Gastrocnemius medialis (tissue), 4 donors: ENCODE measurements around the gene MCU.
"Not testable (repeated sequence)": the region's sequence is repeated elsewhere in the genome, so short reads cannot be mapped to it uniquely, and the experiment has no call there.

Experiments used
- POLR2A ChIP-seq, 2 donors: fragments of 450-650 bp; IDR thresholded peaks; one replicate each; pipeline ENCODE4 v1.6.1; 2017; ENCODE audit warnings: antibody characterized with exemption in 2 of 2, mild to moderate bottlenecking in 2 of 2, moderate library complexity in 2 of 2
- TF ChIP-seq, protein P1 (sequence below), 5 experiments: fragments of 450-650 bp in 3 of 5; fragments of 200-600 bp in 2 of 5; sonication (generic) in 2 of 5; IDR thresholded peaks in 4 of 5; conservative IDR thresholded peaks in 1 of 5; 1 replicate in 4 of 5; 2 replicates in 1 of 5; pipeline ENCODE4 v1.5.1; 2016 to 2019; ENCODE audit warnings: antibody characterized with exemption in 5 of 5, mild to moderate bottlenecking in 3 of 5, moderate library complexity in 3 of 5

DNA sequence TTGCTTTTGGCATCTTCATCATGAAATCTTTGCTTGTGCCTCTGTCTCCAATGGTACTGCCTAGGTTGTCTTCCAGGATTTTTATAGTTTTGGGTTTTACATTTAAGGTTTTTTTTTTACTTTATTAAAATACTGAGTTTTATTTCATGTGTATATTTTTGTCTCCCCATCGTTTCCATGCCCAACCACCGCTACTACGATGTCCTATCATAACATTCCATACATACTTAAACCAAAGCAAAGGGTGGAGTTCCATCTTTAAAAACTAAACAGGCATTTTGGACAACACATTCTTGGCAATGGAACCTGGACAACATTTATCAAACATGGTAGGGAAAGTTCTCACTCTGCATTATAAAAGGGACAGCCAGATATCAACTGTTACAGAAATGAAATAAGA is 225.3 kb downstream of the MCU start:
- TF ChIP-seq, protein P1, sequence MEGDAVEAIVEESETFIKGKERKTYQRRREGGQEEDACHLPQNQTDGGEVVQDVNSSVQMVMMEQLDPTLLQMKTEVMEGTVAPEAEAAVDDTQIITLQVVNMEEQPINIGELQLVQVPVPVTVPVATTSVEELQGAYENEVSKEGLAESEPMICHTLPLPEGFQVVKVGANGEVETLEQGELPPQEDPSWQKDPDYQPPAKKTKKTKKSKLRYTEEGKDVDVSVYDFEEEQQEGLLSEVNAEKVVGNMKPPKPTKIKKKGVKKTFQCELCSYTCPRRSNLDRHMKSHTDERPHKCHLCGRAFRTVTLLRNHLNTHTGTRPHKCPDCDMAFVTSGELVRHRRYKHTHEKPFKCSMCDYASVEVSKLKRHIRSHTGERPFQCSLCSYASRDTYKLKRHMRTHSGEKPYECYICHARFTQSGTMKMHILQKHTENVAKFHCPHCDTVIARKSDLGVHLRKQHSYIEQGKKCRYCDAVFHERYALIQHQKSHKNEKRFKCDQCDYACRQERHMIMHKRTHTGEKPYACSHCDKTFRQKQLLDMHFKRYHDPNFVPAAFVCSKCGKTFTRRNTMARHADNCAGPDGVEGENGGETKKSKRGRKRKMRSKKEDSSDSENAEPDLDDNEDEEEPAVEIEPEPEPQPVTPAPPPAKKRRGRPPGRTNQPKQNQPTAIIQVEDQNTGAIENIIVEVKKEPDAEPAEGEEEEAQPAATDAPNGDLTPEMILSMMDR (IDR thresholded peaks at IDR 0.05 in 4 of 5, conservative IDR thresholded peaks at IDR 0.05 in 1 of 5), result not testable (repeated sequence)
- TF ChIP-seq POLR2A (IDR thresholded peaks at IDR 0.05), result not testable (repeated sequence)
